SK-N-SH treated with all-trans-retinoic acid at 6 μM for 48 hours (cell line): Measurements from ENCODE around the gene LOXL4.

Source experiments
- ATAC-seq: fragments of 200-7000 bp; cut with Tn5 transposase; 3 replicates; pipeline ENCODE4 v1.9.1; 2020; ENCODE audit warnings: mild to moderate bottlenecking, moderate library complexity
- ARNTL ChIP-seq: fragments of 450-650 bp; formaldehyde crosslinking; IDR thresholded peaks from 2 replicates; pipeline ENCODE4 v1.5.0; 2020; ENCODE audit warnings: low read depth, mild to moderate bottlenecking, moderate library complexity, borderline replicate concordance
- BACH2 ChIP-seq: fragments of 250-450 bp; sonication (Bioruptor Pico); IDR thresholded peaks from 2 replicates; pipeline ENCODE4 v1.9.0; 2021; ENCODE audit warnings: mild to moderate bottlenecking, borderline replicate concordance
- CREB5 ChIP-seq: fragments of 250-450 bp; sonication (Bioruptor Pico); IDR thresholded peaks from 2 replicates; pipeline ENCODE4 v1.5.1; 2020; ENCODE audit warnings: low read depth, mild to moderate bottlenecking, moderate library complexity
- CSDC2 ChIP-seq: fragments of 250-450 bp; sonication (Bioruptor Pico); IDR thresholded peaks from 2 replicates; pipeline ENCODE4 v1.5.0; 2020; ENCODE audit warnings: mild to moderate bottlenecking, moderate library complexity
- CSRNP3 ChIP-seq: fragments of 250-450 bp; sonication (Bioruptor Pico); IDR thresholded peaks from 2 replicates; pipeline ENCODE4 v1.5.1; 2021; ENCODE audit warnings: mild to moderate bottlenecking, moderate library complexity
- ESRRG ChIP-seq: fragments of 250-450 bp; sonication (Bioruptor Pico); IDR thresholded peaks from 2 replicates; pipeline ENCODE4 v1.6.1; 2021; ENCODE audit warnings: mild to moderate bottlenecking
- GLIS3 ChIP-seq: fragments of 250-450 bp; sonication (Bioruptor Pico); IDR thresholded peaks from 2 replicates; pipeline ENCODE4 v1.5.0; 2020; ENCODE audit warnings: mild to moderate bottlenecking, moderate library complexity
- ISL1 ChIP-seq: fragments of 250-450 bp; sonication (Bioruptor Pico); IDR thresholded peaks from 2 replicates; pipeline ENCODE4 v2.1.2; 2022; ENCODE audit warnings: mild to moderate bottlenecking, moderate library complexity
- OSR1 ChIP-seq: fragments of 250-450 bp; sonication (Bioruptor Pico); IDR thresholded peaks from 2 replicates; pipeline ENCODE4 v1.8.0; 2022; ENCODE audit warnings: moderate library complexity, mild to moderate bottlenecking, inconsistent platforms
- PATZ1 ChIP-seq: fragments of 250-450 bp; sonication (Bioruptor Pico); IDR thresholded peaks from 2 replicates; pipeline ENCODE4 v1.8.0; 2020; ENCODE audit warnings: mild to moderate bottlenecking, moderate library complexity, borderline replicate concordance
- POU6F1 ChIP-seq: fragments of 250-450 bp; sonication (Bioruptor Pico); IDR thresholded peaks from 2 replicates; pipeline ENCODE4 v1.8.0; 2021; ENCODE audit warnings: low read depth, mild to moderate bottlenecking, moderate library complexity, borderline replicate concordance
- PPARA ChIP-seq: fragments of 250-450 bp; sonication (Bioruptor Pico); IDR thresholded peaks from 2 replicates; pipeline ENCODE4 v1.5.0; 2020; ENCODE audit warnings: mild to moderate bottlenecking, borderline replicate concordance
- RARB ChIP-seq: fragments of 250-450 bp; sonication (Bioruptor Pico); IDR thresholded peaks from 2 replicates; pipeline ENCODE4 v1.8.0; 2021; ENCODE audit warnings: mild to moderate bottlenecking, moderate library complexity
- SNAI2 ChIP-seq: fragments of 250-450 bp; sonication (Bioruptor Pico); IDR thresholded peaks from 2 replicates; pipeline ENCODE4 v1.5.0; 2020; ENCODE audit warnings: mild to moderate bottlenecking, moderate library complexity
- TCF4 ChIP-seq: fragments of 250-450 bp; sonication (Bioruptor Pico); IDR thresholded peaks from 2 replicates; pipeline ENCODE4 v1.8.0; 2021; ENCODE audit warnings: mild to moderate bottlenecking, moderate library complexity, borderline replicate concordance
- TOX ChIP-seq: fragments of 250-450 bp; sonication (Bioruptor Pico); IDR thresholded peaks from 2 replicates; pipeline ENCODE4 v1.8.0; 2021; ENCODE audit warnings: mild to moderate bottlenecking, moderate library complexity, borderline replicate concordance
- TSHZ2 ChIP-seq: fragments of 250-450 bp; sonication (Bioruptor Pico); IDR thresholded peaks from 2 replicates; pipeline ENCODE4 v1.5.0; 2020; ENCODE audit warnings: mild to moderate bottlenecking, moderate library complexity
- ZC3H10 ChIP-seq: fragments of 250-450 bp; sonication (Bioruptor Pico); IDR thresholded peaks from 2 replicates; pipeline ENCODE4 v1.5.1; 2021; ENCODE audit warnings: mild to moderate bottlenecking, moderate library complexity
- ZFP3 ChIP-seq: fragments of 250-450 bp; sonication (Bioruptor Pico); IDR thresholded peaks from 2 replicates; pipeline ENCODE4 v1.5.0; 2020; ENCODE audit warnings: mild to moderate bottlenecking, moderate library complexity
- ZFP30 ChIP-seq: fragments of 450-650 bp; formaldehyde crosslinking; IDR thresholded peaks from 2 replicates; pipeline ENCODE4 v1.5.0; 2022; ENCODE audit warnings: mild to moderate bottlenecking, moderate library complexity
- ZNF565 ChIP-seq: fragments of 450-650 bp; formaldehyde crosslinking; conservative IDR thresholded peaks from 2 replicates; pipeline ENCODE4 v1.5.0; 2020; ENCODE audit warnings: low read depth, mild to moderate bottlenecking, moderate library complexity
- ZNF70 ChIP-seq: fragments of 450-650 bp; formaldehyde crosslinking; IDR thresholded peaks from 2 replicates; pipeline ENCODE4 v1.5.0; 2020; ENCODE audit warnings: mild to moderate bottlenecking, moderate library complexity
- ZNF8 ChIP-seq: fragments of 450-650 bp; formaldehyde crosslinking; IDR thresholded peaks from 2 replicates; pipeline ENCODE4 v1.5.0; 2020; ENCODE audit warnings: mild to moderate bottlenecking, moderate library complexity

Gene LOXL4

GRCh38 chr10:98252464-98252863 lies 15.5 kb downstream of the LOXL4 start (continued):
- TF ChIP-seq POU6F1 (CRISPR knock-in tag) (no peak), ZNF8 (CRISPR knock-in tag) (no peak), ZFP3 (no peak), ZNF565 (CRISPR knock-in tag) (no peak), TOX (CRISPR knock-in tag) (no peak), ZC3H10 (CRISPR knock-in tag) (no peak), CSRNP3 (no peak), GLIS3 (no peak), ARNTL (no peak)
- TF ChIP-seq, all 23 proteins: peak for 0

GRCh38 chr10:98251399-98251798 lies 16.6 kb downstream of the LOXL4 start:
- ATAC-seq: no peak
- no peak for TF ChIP-seq ZFP3
- no peak for TF ChIP-seq SNAI2 (CRISPR knock-in tag)
- no peak for TF ChIP-seq CSRNP3
- no peak for TF ChIP-seq ISL1 (CRISPR knock-in tag)
- TF ChIP-seq RARB (CRISPR knock-in tag): no peak
- TF ChIP-seq ARNTL: no peak
- TF ChIP-seq ZC3H10 (CRISPR knock-in tag): no peak
- TF ChIP-seq CSDC2: no peak
- no peak for TF ChIP-seq OSR1 (CRISPR knock-in tag)
- TF ChIP-seq TCF4 (CRISPR knock-in tag): no peak
- no peak for TF ChIP-seq ZNF70 (CRISPR knock-in tag)
- no peak for TF ChIP-seq CREB5 (CRISPR knock-in tag)
- no peak for TF ChIP-seq BACH2 (CRISPR knock-in tag)
- no peak for TF ChIP-seq TOX (CRISPR knock-in tag)

GRCh38 chr10:98249134-98249533 lies 18.9 kb downstream of the LOXL4 start:
- no peak for TF ChIP-seq ZNF565 (CRISPR knock-in tag)
- TF ChIP-seq PATZ1: no peak
- TF ChIP-seq TCF4 (CRISPR knock-in tag): no peak
- TF ChIP-seq CSRNP3: no peak
- TF ChIP-seq OSR1 (CRISPR knock-in tag): no peak
- TF ChIP-seq CREB5 (CRISPR knock-in tag): no peak
- no peak for TF ChIP-seq PPARA (CRISPR knock-in tag)
- no peak for TF ChIP-seq ESRRG
- TF ChIP-seq BACH2 (CRISPR knock-in tag): no peak
- TF ChIP-seq TSHZ2 (CRISPR knock-in tag): no peak
- TF ChIP-seq RARB (CRISPR knock-in tag): no peak
- TF ChIP-seq TOX (CRISPR knock-in tag): no peak
- no peak for TF ChIP-seq ZFP30 (CRISPR knock-in tag)
- TF ChIP-seq ZNF70 (CRISPR knock-in tag): no peak
- no peak for TF ChIP-seq ISL1 (CRISPR knock-in tag)
- TF ChIP-seq ZFP3: no peak
- TF ChIP-seq ZNF8 (CRISPR knock-in tag): no peak
- no peak for TF ChIP-seq ZC3H10 (CRISPR knock-in tag)
- TF ChIP-seq CSDC2: no peak
- ATAC-seq: no peak
